T47D (cell line): ENCODE data around the gene STEAP2.
A peak's percentile ranks its signal among the peaks of the same experiment; 100 is the strongest.
"Not testable (repeated sequence)": the region's sequence is repeated elsewhere in the genome, so short reads cannot be mapped to it uniquely, and the experiment has no call there.

Experiments used
- DNase-seq, 2 experiments: peaks; one replicate each; pipeline versions ENCODE4 v3.0.0 to v3.0.0-alpha.2; 2011 to 2012; ENCODE audit warnings: low read depth in 1 of 2, low spot score in 1 of 2
- JUND ChIP-seq: IDR thresholded peaks from 2 replicates; pipeline ENCODE4 v1.6.1; 2012; ENCODE audit warnings: low read depth
- in situ Hi-C: cut with HindIII; loops from 2 replicates; pipeline ENCODE4 v1.10.0; 2016; ENCODE audit warnings: low sequenced_read_pairs, low pct_unique_long_range_greater_than_20kb

The STEAP2 gene

GRCh38 chr7:90180011-90180585, 31.4 kb upstream of the STEAP2 start:
- DNase-seq: peak in 1 of 2 experiments; percentile 71
- no peak for TF ChIP-seq JUND
- in situ Hi-C loops: no loop called here

GRCh38 chr7:90180649-90181048, 30.9 kb upstream of the STEAP2 start:
- no peak for TF ChIP-seq JUND
- DNase-seq: peak in 1 of 2 experiments; percentile 74
- in situ Hi-C loops: no loop called here

DNA sequence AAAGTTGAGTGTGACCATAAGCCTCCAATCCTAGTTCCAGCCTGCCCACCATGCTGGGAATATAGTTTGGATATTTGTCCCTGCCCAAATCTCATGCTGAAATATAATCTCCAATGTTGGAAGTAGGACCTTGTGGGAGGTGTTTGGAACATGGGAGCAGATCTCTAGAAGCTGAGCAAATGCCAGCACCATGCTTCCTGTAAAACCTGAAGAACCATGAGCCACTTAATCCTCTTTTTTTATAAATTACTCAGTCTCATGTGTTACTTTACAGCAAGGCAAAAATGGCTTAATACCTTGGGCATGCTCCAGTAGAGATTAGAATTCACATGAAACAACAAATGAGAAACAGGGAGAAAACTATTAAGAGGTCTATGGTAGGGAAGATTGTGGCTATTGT, 30.1 kb upstream of the STEAP2 start:
- in situ Hi-C loops: no loop called here
- DNase-seq: peak in 1 of 2 experiments; percentile 49
- no peak for TF ChIP-seq JUND

DNA sequence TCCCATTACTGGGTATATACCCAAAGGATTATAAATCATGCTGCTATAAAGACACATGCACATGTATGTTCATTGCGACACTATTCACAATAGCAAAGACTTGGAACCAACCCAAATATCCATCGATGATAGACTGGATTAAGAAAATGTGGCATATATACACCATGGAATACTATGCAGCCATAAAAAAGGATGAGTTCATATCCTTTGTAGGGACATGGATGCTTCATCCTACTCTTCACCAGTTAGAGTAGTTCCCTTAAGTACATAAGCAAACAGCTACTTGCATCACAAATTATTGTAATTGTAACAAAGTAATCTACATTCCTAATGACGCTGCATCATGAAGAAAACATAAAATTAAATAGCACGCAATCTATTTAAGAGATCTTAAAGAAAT, 25.2 kb upstream of the STEAP2 start:
- DNase-seq, in situ Hi-C loops: not testable (repeated sequence)

- DNase-seq: no peak
- in situ Hi-C loops: no loop called here
Measured at GRCh38 chr7:90187507-90188050, 24.0 kb upstream of the STEAP2 start.

DNA sequence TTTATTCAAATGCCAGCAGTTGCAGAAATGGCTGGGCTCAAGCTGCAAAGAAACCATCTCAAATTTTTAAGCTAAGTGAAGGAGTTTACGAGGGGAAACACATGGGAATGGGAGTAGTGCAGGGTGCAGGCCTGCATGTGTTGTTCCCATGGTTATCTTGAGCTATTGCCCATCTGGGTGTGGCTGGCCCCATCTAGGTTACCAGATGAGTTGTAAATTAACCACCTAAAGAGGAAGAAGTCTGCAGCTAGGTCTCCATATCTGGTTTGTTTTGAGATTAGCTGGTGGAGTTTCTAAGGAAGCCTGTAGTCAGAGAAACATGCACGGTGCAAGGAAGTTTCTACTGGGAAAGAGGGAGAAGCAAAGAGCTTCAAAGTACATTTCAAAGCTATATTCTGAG, 23.3 kb upstream of the STEAP2 start:
- no peak for DNase-seq
- in situ Hi-C loops: no loop called here
- TF ChIP-seq JUND: no peak

More at GRCh38 chr7:90187507-90188050, 24.0 kb upstream of the STEAP2 start:
- no peak for TF ChIP-seq JUND

GRCh38 chr7:90190995-90191394, 20.5 kb upstream of the STEAP2 start:
- in situ Hi-C loops: no loop called here

DNA sequence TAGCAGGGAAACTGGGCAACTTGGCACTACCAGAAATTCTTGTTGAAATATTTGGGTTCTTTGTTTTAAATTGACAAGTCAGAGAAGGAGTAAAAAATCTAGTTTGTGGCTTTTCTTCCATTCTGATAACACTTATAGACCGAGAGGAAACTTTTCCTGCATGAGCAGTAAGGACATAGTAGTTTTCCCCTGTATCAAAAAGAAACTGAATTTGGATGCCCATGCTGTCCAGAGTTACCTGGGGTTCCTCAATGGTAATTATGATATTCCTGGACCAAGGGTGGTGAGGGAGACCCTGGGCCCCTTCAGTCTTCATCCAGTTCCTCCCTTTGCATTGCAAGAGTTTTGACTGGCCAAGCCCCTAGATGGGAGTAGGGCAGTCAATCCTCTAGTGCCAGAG, 19.9 kb upstream of the STEAP2 start:
- in situ Hi-C loops: no loop called here
- DNase-seq: no peak
- TF ChIP-seq JUND: no peak

More at GRCh38 chr7:90190995-90191394, 20.5 kb upstream of the STEAP2 start:
- no peak for DNase-seq
- no peak for TF ChIP-seq JUND

DNA sequence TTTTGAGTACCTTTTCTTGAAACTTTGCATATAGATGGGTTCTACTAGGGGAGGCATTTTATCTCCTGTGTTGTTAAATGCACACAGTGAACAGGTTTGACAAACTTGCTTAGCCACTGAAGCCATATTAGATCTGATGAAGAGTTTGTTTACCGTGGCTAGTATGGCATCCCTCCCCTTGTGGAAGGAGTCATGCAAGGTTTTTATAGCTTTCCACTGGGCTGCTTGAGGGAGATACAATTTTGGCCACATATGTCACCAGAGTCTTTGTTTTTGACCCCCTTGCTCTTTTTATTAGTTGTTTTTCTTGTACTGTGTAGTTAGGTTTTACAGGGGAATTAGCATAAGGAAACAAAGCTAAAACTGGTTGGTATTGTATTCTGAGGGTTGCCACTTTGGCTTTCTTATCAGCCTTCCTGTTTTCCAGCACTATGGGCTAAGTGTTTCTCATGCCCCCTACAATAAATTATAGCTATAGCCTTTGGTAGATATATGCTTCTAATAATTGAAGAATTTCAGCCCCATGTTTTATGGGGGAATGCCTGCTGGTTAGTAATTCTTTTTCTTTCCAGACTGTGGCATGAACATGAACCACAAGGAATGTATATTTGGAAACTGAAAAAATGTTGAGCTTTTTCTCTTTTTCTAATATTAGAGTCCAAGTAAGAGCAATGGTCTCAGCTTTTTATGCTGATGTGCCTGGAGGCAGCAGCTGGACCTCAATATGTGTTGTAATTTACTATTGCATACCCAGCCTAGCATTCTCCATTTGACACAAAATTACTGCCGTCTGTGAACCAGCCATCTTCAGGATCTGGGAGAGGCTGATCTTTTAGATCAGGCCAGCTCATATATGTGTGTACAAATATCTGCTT, 18.4 kb upstream of the STEAP2 start:
- in situ Hi-C loops: no loop called here
- DNase-seq: peak in 1 of 2 experiments; percentile 22
- no peak for TF ChIP-seq JUND

DNA sequence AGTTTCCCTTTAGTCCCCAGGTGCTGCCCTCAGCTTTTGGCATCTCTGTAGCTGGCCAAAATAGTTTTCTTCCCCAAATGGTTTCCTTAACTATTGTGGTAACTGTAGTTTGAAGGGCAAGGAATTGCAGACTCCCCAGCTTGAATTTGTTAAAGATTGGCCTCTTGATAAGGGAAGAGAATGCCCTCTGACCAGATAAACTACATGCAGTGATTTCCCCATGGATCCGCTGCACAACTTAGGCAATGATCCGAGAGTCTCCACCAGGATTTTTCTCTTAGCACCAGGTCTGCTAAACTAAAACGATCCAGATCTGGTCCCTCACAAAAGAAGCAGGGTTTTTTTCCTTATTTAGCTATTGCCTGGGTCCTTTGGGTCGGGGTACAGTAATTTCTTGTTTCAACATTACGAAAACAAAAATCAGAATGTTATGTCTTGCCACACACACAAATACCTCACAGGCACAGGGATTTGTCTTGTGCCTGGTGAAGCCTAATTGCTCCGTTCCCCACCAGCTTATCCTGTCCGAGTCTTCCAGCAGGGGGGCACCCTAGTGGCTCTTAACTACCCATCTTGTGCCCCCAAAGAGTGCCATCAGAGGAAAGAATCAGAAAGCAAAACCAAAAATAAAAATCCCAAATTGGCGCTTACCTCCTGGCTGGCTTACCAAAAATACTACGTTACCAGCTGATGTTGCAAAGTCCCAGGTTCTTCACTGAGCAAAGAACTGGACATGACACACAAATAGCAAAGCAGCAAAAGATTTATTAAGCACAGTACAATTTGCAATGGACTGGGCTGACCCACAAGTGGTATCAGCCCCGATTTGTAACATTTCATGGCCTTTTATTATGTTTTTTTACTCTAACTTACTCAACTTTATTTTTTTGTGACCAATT, 16.4 kb upstream of the STEAP2 start:
- DNase-seq: no peak
- in situ Hi-C loops: no loop called here
- no peak for TF ChIP-seq JUND

GRCh38 chr7:90201500-90202195, 9.9 kb upstream of the STEAP2 start:
- in situ Hi-C loops: no loop called here
- no peak for DNase-seq
- no peak for TF ChIP-seq JUND

DNA sequence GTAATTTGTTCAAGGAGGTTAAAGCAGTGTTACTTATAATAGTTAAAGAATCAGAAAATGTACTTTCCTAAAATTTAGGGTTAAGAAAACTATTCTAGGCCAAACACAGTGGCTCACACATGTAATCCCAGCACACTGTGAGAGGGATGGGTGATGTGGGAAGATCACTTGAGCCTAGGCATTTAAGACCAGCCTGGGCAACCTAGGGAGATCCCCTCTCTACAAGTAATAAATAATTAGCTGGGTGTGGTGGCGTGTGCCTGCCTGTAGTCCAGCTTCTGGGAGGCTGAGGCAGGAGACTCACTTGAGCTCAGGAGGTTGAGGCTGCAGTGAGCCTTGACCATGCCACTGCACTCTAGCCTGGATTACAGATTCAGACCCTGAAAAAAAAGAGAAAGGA, 3.6 kb upstream of the STEAP2 start:
- DNase-seq: no peak
- in situ Hi-C loops: no loop called here
- no peak for TF ChIP-seq JUND
